Smooth muscle cell (in vitro differentiated cells): ENCODE data around the gene ATL1. TPM values are rescaled to one million over a fixed set of nuclear protein-coding genes. Genes with fewer than 3 reads are reported as not detected.
"Not testable (repeated sequence)": the region's sequence is repeated elsewhere in the genome, so short reads cannot be mapped to it uniquely, and the experiment has no call there.

ENCODE experiments used
- DNase-seq: peaks from one replicate; lab custom pipeline; 2025; ENCODE audit not compliant: unreplicated experiment; lab: John Stamatoyannopoulos, UW
- H2AFZ ChIP-seq: fragments of 200-600 bp; sonication (generic); 2 replicates; pipeline ENCODE4 v1.6.0; 2016; ENCODE audit warnings: antibody characterized with exemption, low read depth, mild to moderate bottlenecking
- H3F3A ChIP-seq: fragments of 200-600 bp; sonication (generic); 2 replicates; pipeline ENCODE4 v1.6.0; 2017; ENCODE audit warnings: antibody characterized with exemption, low read depth
- H3K27ac ChIP-seq: fragments of 200-600 bp; sonication (generic); 2 replicates; pipeline ENCODE4 v1.5.1; 2016; ENCODE audit warnings: low read depth, mild to moderate bottlenecking
- H3K27me3 ChIP-seq: fragments of 200-600 bp; sonication (generic); 2 replicates; pipeline ENCODE4 v1.6.1; 2016; ENCODE audit warnings: low read depth, mild to moderate bottlenecking
- H3K36me3 ChIP-seq: fragments of 200-600 bp; sonication (generic); 2 replicates; pipeline ENCODE4 v1.5.1; 2016; ENCODE audit warnings: low read depth
- H3K4me1 ChIP-seq: fragments of 200-600 bp; sonication (generic); 2 replicates; pipeline ENCODE4 v1.5.1; 2016; ENCODE audit warnings: low read depth
- H3K4me2 ChIP-seq: fragments of 200-600 bp; sonication (generic); 2 replicates; pipeline ENCODE4 v1.6.0; 2016; ENCODE audit warnings: mild to moderate bottlenecking
- H3K4me3 ChIP-seq: fragments of 200-600 bp; sonication (generic); 2 replicates; pipeline ENCODE4 v1.5.1; 2016; ENCODE audit warnings: mild to moderate bottlenecking
- H3K79me2 ChIP-seq: fragments of 200-600 bp; sonication (generic); 2 replicates; pipeline ENCODE4 v1.6.0; 2016; ENCODE audit warnings: low read depth, mild to moderate bottlenecking
- H3K9ac ChIP-seq: fragments of 200-600 bp; sonication (generic); 2 replicates; pipeline ENCODE4 v1.6.0; 2016; ENCODE audit warnings: low read depth
- H3K9me3 ChIP-seq: fragments of 200-600 bp; sonication (generic); replicated peaks from 2 replicates; pipeline ENCODE4 v1.5.1; 2016; ENCODE audit warnings: low read depth
- H4K20me1 ChIP-seq: fragments of 200-600 bp; sonication (generic); 2 replicates; pipeline ENCODE4 v1.6.0; 2016; ENCODE audit warnings: low read depth
- WGBS: methylation state at CpG from one replicate; pipeline ENCODE4 v1.1.7; 2016; ENCODE audit warnings: low lambda C conversion rate; 5-methylcytosine and 5-hydroxymethylcytosine counted together
- polyA plus RNA-seq: library from polyadenylated mRNA; unstranded; fragments of >200 nt; fragmentation: Nextera tagmentation; extraction: Ambion mirVana; gene quantifications from 2 replicates; pipeline ENCODE4 v1.2.1, GENCODE V29; 2016
- total RNA-seq: library from RNA; depleted of rRNA; stranded (reverse); fragments of >200 nt; gene quantifications from 2 replicates; pipeline ENCODE4 v1.2.3, GENCODE V29; 2014
- TF ChIP-seq, protein P1 (sequence below): fragments of 200-600 bp; sonication (generic); IDR thresholded peaks from 2 replicates; pipeline ENCODE4 v1.5.1; 2017; ENCODE audit warnings: borderline replicate concordance, mild to moderate bottlenecking, antibody characterized with exemption; ENCODE audit not compliant: insufficient read depth, poor library complexity, severe bottlenecking

Gene ATL1
- total and polyA plus RNA-seq, 2 experiments from 2014 or later: 1.5 to 2.1 TPM

- TF ChIP-seq, protein P1, sequence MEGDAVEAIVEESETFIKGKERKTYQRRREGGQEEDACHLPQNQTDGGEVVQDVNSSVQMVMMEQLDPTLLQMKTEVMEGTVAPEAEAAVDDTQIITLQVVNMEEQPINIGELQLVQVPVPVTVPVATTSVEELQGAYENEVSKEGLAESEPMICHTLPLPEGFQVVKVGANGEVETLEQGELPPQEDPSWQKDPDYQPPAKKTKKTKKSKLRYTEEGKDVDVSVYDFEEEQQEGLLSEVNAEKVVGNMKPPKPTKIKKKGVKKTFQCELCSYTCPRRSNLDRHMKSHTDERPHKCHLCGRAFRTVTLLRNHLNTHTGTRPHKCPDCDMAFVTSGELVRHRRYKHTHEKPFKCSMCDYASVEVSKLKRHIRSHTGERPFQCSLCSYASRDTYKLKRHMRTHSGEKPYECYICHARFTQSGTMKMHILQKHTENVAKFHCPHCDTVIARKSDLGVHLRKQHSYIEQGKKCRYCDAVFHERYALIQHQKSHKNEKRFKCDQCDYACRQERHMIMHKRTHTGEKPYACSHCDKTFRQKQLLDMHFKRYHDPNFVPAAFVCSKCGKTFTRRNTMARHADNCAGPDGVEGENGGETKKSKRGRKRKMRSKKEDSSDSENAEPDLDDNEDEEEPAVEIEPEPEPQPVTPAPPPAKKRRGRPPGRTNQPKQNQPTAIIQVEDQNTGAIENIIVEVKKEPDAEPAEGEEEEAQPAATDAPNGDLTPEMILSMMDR: no peak
- H3K27ac ChIP-seq: no peak overlapping the region
Measured at GRCh38 chr14:50659327-50659974, 99.5 kb downstream of the ATL1 start.

DNA sequence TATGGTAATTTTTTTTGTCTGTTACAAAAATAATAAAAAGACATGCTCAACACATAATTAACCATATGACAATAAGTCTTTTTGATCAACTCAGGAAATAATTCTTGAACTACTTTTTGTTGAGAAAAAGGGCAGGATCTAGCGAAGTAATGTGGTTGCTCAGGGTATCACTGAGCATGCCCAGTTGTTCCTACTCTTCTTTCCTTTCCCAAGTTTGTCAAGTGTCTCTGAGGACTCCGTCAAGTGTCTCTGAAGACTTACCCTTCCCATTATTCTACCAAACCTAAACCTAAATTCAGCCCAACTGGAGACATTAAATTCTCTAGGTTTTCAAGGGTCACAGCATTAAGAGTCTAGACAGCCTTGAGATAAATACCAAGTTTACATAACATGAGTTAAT lies 104.6 kb downstream of the ATL1 start:
- H3K4me2 ChIP-seq, H3K36me3 ChIP-seq, H3F3A ChIP-seq, H3K27me3 ChIP-seq, H3K27ac ChIP-seq, H3K4me3 ChIP-seq, H3K9ac ChIP-seq, H2AFZ ChIP-seq, DNase-seq, H3K9me3 ChIP-seq: not testable (repeated sequence)
- peaks cover 16% of the 10 kb centered on the region for H3K4me1 ChIP-seq
- H3K79me2 ChIP-seq: peaks cover 51% of the 10 kb centered on the region
- WGBS: 95% methylated on average over 2 of the region's 2 CpGs
- H4K20me1 ChIP-seq: peaks cover 20% of the 10 kb centered on the region

More at GRCh38 chr14:50659327-50659974, 99.5 kb downstream of the ATL1 start:
- Histone ChIP-seq H3K4me3 (no peak overlapping the region), H4K20me1 (peaks cover 13% of the 10 kb centered on the region), H3K36me3 (peaks cover 9% of the 10 kb centered on the region), H3K27me3 (no peaks in the 10 kb centered on the region), H3K79me2 (peaks cover 29% of the 10 kb centered on the region), H3K9me3 (no peaks in the 10 kb centered on the region), H2AFZ (no peak overlapping the region), H3K4me2 (no peak overlapping the region), H3K9ac (no peak overlapping the region), H3K4me1 (peaks cover 9% of the 10 kb centered on the region), H3F3A (no peaks in the 10 kb centered on the region)
- 95% methylated on average over 6 of the region's 6 CpGs for WGBS
- no peak for DNase-seq

DNA sequence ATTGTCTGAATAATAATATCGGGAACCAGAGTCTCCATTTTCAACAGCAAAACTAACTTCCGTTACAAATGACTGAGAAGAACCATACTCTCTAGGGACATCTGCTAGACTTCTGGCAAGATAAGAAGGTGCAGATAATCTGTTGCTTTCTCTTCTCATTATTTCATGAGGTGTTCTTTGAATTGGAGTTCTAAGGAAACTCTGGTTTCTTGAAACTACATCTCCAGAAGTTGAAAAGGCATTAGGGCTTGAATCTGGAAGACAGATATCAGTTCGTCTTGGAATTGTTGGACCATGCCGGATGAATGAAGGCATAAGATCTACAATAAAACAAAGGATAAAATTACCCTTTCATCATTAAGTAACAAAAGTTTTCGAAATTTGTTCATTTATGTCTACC lies 105.4 kb downstream of the ATL1 start:
- not testable (repeated sequence) for H3K27me3 ChIP-seq, H3K4me3 ChIP-seq, H2AFZ ChIP-seq, DNase-seq, H3K27ac ChIP-seq, H3F3A ChIP-seq, H3K36me3 ChIP-seq, H3K9ac ChIP-seq, H3K9me3 ChIP-seq
- peaks cover 22% of the 10 kb centered on the region for H3K4me1 ChIP-seq
- WGBS: 78% methylated on average over 5 of the region's 5 CpGs
- H3K4me2 ChIP-seq: peak overlapping the region; percentile 89
- H4K20me1 ChIP-seq: peaks cover 20% of the 10 kb centered on the region
- peaks cover 45% of the 10 kb centered on the region for H3K79me2 ChIP-seq

GRCh38 chr14:50666772-50667683 lies 107.1 kb downstream of the ATL1 start:
- Histone ChIP-seq H2AFZ (peak overlapping the region; percentile 92), H3K27me3 (no peaks in the 10 kb centered on the region), H3K4me2 (peak overlapping the region; percentile 89), H4K20me1 (peaks cover 20% of the 10 kb centered on the region), H3F3A (peaks cover 5% of the 10 kb centered on the region), H3K27ac (peak overlapping the region; percentile 78), H3K79me2 (peaks cover 42% of the 10 kb centered on the region), H3K9me3 (no peaks in the 10 kb centered on the region), H3K36me3 (no peaks in the 10 kb centered on the region), H3K4me1 (peaks cover 22% of the 10 kb centered on the region), H3K9ac (peak overlapping the region; percentile 92), H3K4me3 (peak overlapping the region; percentile 95)
- 3% methylated on average over 20 of the region's 20 CpGs for WGBS
- DNase-seq: no peak
- TF ChIP-seq, protein P1: no peak
